ENCODE measurements around the gene LAMB3. TPM values are rescaled to one million over a fixed set of nuclear protein-coding genes. Genes with fewer than 3 reads are reported as not detected.
A peak's percentile ranks its signal among the peaks of the same experiment; 100 is the strongest.
"Not testable (repeated sequence)": the region's sequence is repeated elsewhere in the genome, so short reads cannot be mapped to it uniquely, and the experiment has no call there.

Gene LAMB3
- polyA plus RNA-seq (2011; rRNA removed) (2.4 and 4.4 TPM in 2 replicates), polyA minus RNA-seq (2011; rRNA and poly(A)+ RNA removed) (1.1 and 1.3 TPM in 2 replicates)

DNA sequence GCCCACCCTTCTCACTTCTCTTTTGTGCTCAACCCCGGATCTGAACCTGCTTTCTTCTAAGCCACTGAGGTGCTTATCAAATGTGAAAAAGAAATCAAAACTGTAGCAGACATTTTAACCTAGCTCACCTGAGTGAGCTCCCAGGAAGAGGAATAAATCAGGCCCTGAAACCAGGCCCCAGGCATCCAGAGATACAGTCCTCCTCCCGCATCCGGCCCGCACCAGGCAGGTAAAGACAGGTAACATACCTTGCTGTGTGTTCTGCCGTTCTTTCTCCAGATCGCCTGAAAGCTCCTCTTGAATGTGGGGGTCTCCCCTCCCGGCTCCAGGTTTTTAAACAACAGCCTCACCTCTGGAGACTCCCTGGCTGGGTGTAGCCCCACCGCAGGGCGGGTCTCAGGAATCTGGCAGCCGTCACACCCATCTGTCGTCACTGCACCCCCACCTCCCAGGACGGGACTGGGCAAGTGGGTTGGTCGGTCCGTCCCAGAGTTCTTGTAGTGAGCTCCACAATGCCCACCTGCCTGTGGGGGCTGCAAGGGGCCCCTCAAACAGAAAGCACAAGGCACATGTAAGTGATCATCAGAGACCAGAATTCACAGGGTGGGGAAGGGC, at the start of gene LAMB3:
LAMB3 (minus strand) TSS at position 305 of the 615 bp plus-strand sequence. CDS start 1,481 bp downstream, outside the sequence.
- Histone ChIP-seq H3K27me3 (ENCODE audit: control insufficient read depth, insufficient read depth, low read length) (no peaks in the 10 kb centered on the region; the same call in 1 of the 2 replicates), H3K36me3 (ENCODE audit: control insufficient read depth, insufficient read depth, low read length) (no peaks in the 10 kb centered on the region), H3K4me3 (ENCODE audit: low read depth, low read length) (no peak within 1 kb of the TSS)
- ChIA-PET POLR2A (no interaction called here), CTCF (interaction anchor here (1.3 to 1.8 kb wide), 2 partner anchors 23 to 25 kb away, joined by 5 read pairs; partner anchors contain the start of gene G0S2)
- DNase-seq (ENCODE audit: low read depth) = no peak
- no peak for TF ChIP-seq CTCF (IDR thresholded peaks at IDR 0.05; ENCODE audit: insufficient read depth, low read depth, low read length)

- CTCF ChIA-PET; POLR2A ChIA-PET; H3K4me3 ChIP-seq (ENCODE audit: low read depth, low read length); H3K27me3 ChIP-seq (ENCODE audit: control insufficient read depth, insufficient read depth, low read length); H3K36me3 ChIP-seq (ENCODE audit: control insufficient read depth, insufficient read depth, low read length); DNase-seq (ENCODE audit: low read depth): not testable (repeated sequence)
Measured at GRCh38 chr1:209700686-209701085, 48.5 kb upstream of the LAMB3 start.

DNA sequence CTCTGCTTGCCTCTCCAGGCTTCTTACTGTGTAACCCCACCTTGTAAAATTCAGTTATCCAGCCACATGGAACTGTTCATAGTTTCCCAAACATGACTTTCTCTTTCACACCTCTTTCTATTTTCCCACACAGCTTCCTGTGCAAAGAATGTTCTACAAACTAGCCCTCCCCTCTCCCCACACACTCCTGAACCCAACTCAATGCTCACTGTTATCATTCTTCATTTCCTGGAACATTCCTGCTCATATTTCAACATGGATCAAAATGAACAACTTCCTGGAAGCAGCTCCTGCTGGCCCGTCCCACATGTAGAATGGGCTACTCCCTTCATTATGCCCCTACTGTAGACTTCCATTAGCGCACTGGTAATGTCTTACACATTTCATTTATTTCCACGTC, 44.9 kb upstream of the LAMB3 start:
- no peak for TF ChIP-seq CTCF (IDR thresholded peaks at IDR 0.05; ENCODE audit: insufficient read depth, low read depth, low read length)
- DNase-seq (ENCODE audit: low read depth) = no peak
- Histone ChIP-seq H3K27me3 (ENCODE audit: control insufficient read depth, insufficient read depth, low read length) (peaks cover 10% of the 10 kb centered on the region), H3K4me3 (ENCODE audit: low read depth, low read length) (no peak overlapping the region), H3K36me3 (ENCODE audit: control insufficient read depth, insufficient read depth, low read length) (no peaks in the 10 kb centered on the region)
- ChIA-PET POLR2A (no interaction called here), CTCF (interaction anchor here (0.8 to 1.5 kb wide), 4 partner anchors 8 to 120 kb away, joined by 3 to 6 read pairs (median 4); no protein-coding TSS in a partner anchor)

DNA sequence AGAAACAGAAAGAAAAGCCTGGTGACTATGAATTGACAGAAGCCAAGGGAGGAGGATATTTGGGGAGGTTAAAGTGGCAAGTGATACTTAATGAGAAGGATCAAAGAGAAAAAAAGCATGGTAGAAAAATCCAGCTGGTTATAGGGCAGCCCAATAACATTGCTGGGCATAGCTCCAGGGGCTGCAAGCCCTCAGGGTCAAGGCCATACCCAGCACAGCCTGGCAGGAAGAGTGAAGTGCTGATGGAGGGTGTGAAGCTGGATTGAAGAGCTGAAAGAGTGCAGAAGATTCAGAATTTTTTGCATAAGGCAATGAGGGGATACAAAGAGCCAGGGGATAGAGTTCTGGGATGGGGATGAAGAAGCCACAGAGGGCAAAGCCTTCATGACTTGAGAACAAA, 44.4 kb upstream of the LAMB3 start:
- Histone ChIP-seq H3K36me3 (ENCODE audit: control insufficient read depth, insufficient read depth, low read length) (no peaks in the 10 kb centered on the region), H3K4me3 (ENCODE audit: low read depth, low read length) (no peak overlapping the region), H3K27me3 (ENCODE audit: control insufficient read depth, insufficient read depth, low read length) (peaks cover 8% of the 10 kb centered on the region)
- no peak for DNase-seq (ENCODE audit: low read depth)
- no peak for TF ChIP-seq CTCF (IDR thresholded peaks at IDR 0.05; ENCODE audit: insufficient read depth, low read depth, low read length)
- CTCF ChIA-PET = interaction anchor here (0.8 to 1.5 kb wide), 4 partner anchors 9 to 120 kb away, joined by 3 to 6 read pairs (median 4); no protein-coding TSS in a partner anchor
- POLR2A ChIA-PET = no interaction called here

GRCh38 chr1:209692745-209693504, 40.7 kb upstream of the LAMB3 start:
- peak; percentile 5 for DNase-seq (ENCODE audit: low read depth)
- ChIA-PET CTCF (interaction anchor here (0.6 to 3.1 kb wide), 27 partner anchors 8 to 319 kb away, joined by 3 to 22 read pairs (median 4); partner anchors contain the start of gene G0S2), POLR2A (no interaction called here)
- no peaks in the 10 kb centered on the region for H3K36me3 ChIP-seq (ENCODE audit: control insufficient read depth, insufficient read depth, low read length)
- H3K27me3 ChIP-seq (ENCODE audit: control insufficient read depth, insufficient read depth, low read length) = peaks cover 2% of the 10 kb centered on the region; the same call in 1 of the 2 replicates
- no peak overlapping the region for H3K4me3 ChIP-seq (ENCODE audit: low read depth, low read length)
- peak; percentile 80 for TF ChIP-seq CTCF (IDR thresholded peaks at IDR 0.05; ENCODE audit: insufficient read depth, low read depth, low read length)

Data from BJ (cell line).